Epithelial cell of esophagus (primary cell): Measurements from ENCODE around the gene OSBPL8.

ENCODE experiments used
- DNase-seq: peaks from one replicate; pipeline ENCODE4 v3.0.0; 2010; ENCODE audit warnings: low read depth
- H3K4me3 ChIP-seq: 2 replicates; pipeline ENCODE4 v1.5.1; 2011; ENCODE audit warnings: mild to moderate bottlenecking, low read length, control low read depth
- CTCF ChIP-seq: IDR thresholded peaks from 2 replicates; pipeline ENCODE4 v1.5.1; 2011; ENCODE audit warnings: low read depth, mild to moderate bottlenecking, low read length, control low read depth, inconsistent platforms; ENCODE audit not compliant: insufficient read depth; ENCODE audit errors: missing control alignments

Gene OSBPL8

GRCh38 chr12:76556368-76556767 lies 3.2 kb downstream of the OSBPL8 start:
- peak; percentile 16 for DNase-seq
- no peak overlapping the region for H3K4me3 ChIP-seq
- TF ChIP-seq CTCF = no peak

GRCh38 chr12:76555797-76556196 lies 3.8 kb downstream of the OSBPL8 start:
- no peak for TF ChIP-seq CTCF
- no peak for DNase-seq
- H3K4me3 ChIP-seq = no peak overlapping the region

- H3K4me3 ChIP-seq = no peak overlapping the region
- no peak for TF ChIP-seq CTCF
- no peak for DNase-seq
Measured at GRCh38 chr12:76555231-76555767, 4.3 kb downstream of the OSBPL8 start.

GRCh38 chr12:76554405-76555230 lies 5.0 kb downstream of the OSBPL8 start:
- no peak for DNase-seq
- TF ChIP-seq CTCF = no peak
- no peak overlapping the region for H3K4me3 ChIP-seq

- no peak for TF ChIP-seq CTCF
- no peak overlapping the region for H3K4me3 ChIP-seq
- DNase-seq = no peak
Measured at GRCh38 chr12:76552343-76552938, 7.1 kb downstream of the OSBPL8 start.

GRCh38 chr12:76551482-76551888 lies 8.1 kb downstream of the OSBPL8 start:
- H3K4me3 ChIP-seq = no peak overlapping the region
- TF ChIP-seq CTCF = no peak
- peak; percentile 5 for DNase-seq
